HCT116 (cell line): ENCODE data around the gene ITPR2. TPM values are rescaled to one million over a fixed set of nuclear protein-coding genes. Genes with fewer than 3 reads are reported as not detected.

Experiments used
- ATAC-seq: fragments of 200-7000 bp; cut with Tn5 transposase; 2 replicates; pipeline ENCODE4 v1.9.1; 2020; ENCODE audit warnings: mild to moderate bottlenecking, moderate library complexity
- BruUV-seq: library from RNA; stranded (reverse); fragments of 400-500 nt; replicated peaks from 2 replicates; lab custom pipeline; 2021; lab: Mats Ljungman, UMichigan
- CTCF ChIA-PET: fragments of 300-600 bp; sonication (Branson Sonifier 250); formaldehyde crosslinking; loops from one replicate; lab custom pipeline; 2021; ENCODE audit warnings: antibody characterized with exemption; lab: Charles Lee
- POLR2A ChIA-PET: fragments of 300-600, 350-600 bp; sonication (Branson Sonifier 250); formaldehyde crosslinking; loops from one replicate; lab custom pipeline; 2021; ENCODE audit warnings: antibody characterized with exemption; lab: Charles Lee
- RAD21 ChIA-PET, 2 experiments: fragments of 300-600 bp; sonication (Branson Sonifier 250); formaldehyde crosslinking; loops; one replicate each; lab custom pipeline; 2023; ENCODE audit warnings: low total read pairs in 2 of 2; ENCODE audit not compliant: uncharacterized antibody in 2 of 2, unreplicated experiment in 2 of 2, low non-redundant PET in 1 of 2; lab: Charles Lee
- DNase-seq: peaks from one replicate; pipeline ENCODE4 v3.0.0-alpha.2; 2010; ENCODE audit warnings: low read depth, low spot score
- H2AFZ ChIP-seq: fragments of 200-600 bp; shearing (Covaris generic), sonication (generic); 2 replicates; pipeline ENCODE4 v1.6.1; 2017; ENCODE audit warnings: low read depth, mixed run types, mixed read lengths, antibody characterized with exemption, low read length; ENCODE audit not compliant: poor library complexity, severe bottlenecking
- H3K27ac ChIP-seq: 2 replicates; pipeline ENCODE4 v1.5.1; 2012; ENCODE audit warnings: low read depth, low read length
- H3K27me3 ChIP-seq: fragments of 200-600 bp; sonication (generic); 2 replicates; pipeline ENCODE4 v1.6.1; 2016; ENCODE audit warnings: mixed run types, low read length, mixed read lengths; ENCODE audit not compliant: insufficient read depth
- H3K36me3 ChIP-seq, 2 experiments: fragments of 200-500 bp in 1 of 2; fragments of 200-600 bp in 1 of 2; sonication (Bioruptor generic) in 1 of 2; sonication (generic) in 1 of 2; 2 replicates each; pipeline versions ENCODE4 v1.5.1 to v1.6.1; 2014 to 2016; ENCODE audit warnings: low read length in 2 of 2, inconsistent platforms in 1 of 2, mixed read lengths in 1 of 2, mixed run types in 1 of 2; ENCODE audit not compliant: insufficient read depth in 2 of 2, control insufficient read depth in 1 of 2
- H3K4me1 ChIP-seq, 2 experiments: fragments of 200-600 bp in 1 of 2; sonication (generic) in 1 of 2; 2 replicates each; pipeline versions ENCODE4 v1.5.1 to v1.6.1; 2012 to 2017; ENCODE audit warnings: low read length in 2 of 2, inconsistent platforms in 1 of 2, mild to moderate bottlenecking in 1 of 2, mixed read lengths in 1 of 2, mixed run types in 1 of 2, moderate library complexity in 1 of 2; ENCODE audit not compliant: insufficient read depth in 2 of 2, control insufficient read depth in 1 of 2
- H3K4me2 ChIP-seq: fragments of 200-600 bp; sonication (generic); 2 replicates; pipeline ENCODE4 v1.6.1; 2017; ENCODE audit warnings: mixed run types, low read length, mixed read lengths
- H3K4me3 ChIP-seq, 2 experiments: fragments of 200-600 bp in 1 of 2; sonication (generic) in 1 of 2; replicated peaks in 1 of 2; 2 replicates each; pipeline ENCODE4 v1.5.1; 2011 to 2016; ENCODE audit warnings: low read length in 2 of 2, control low read depth in 1 of 2, low read depth in 1 of 2, mild to moderate bottlenecking in 1 of 2, mixed read lengths in 1 of 2, mixed run types in 1 of 2
- H3K79me2 ChIP-seq: fragments of 200-600 bp; sonication (generic); 2 replicates; pipeline ENCODE4 v1.6.1; 2017; ENCODE audit warnings: mild to moderate bottlenecking, mixed run types, low read length, moderate library complexity, mixed read lengths; ENCODE audit not compliant: insufficient read depth
- H3K9ac ChIP-seq: fragments of 200-600 bp; sonication (generic); 2 replicates; pipeline ENCODE4 v1.6.1; 2016; ENCODE audit warnings: low read length, mixed read lengths
- H3K9me2 ChIP-seq: fragments of 200-600 bp; sonication (generic), shearing (Covaris generic); 2 replicates; pipeline ENCODE4 v1.6.1; 2017; ENCODE audit warnings: mixed run types, mild to moderate bottlenecking, moderate library complexity; ENCODE audit not compliant: insufficient read depth
- H3K9me3 ChIP-seq, 2 experiments: fragments of 200-500 bp in 1 of 2; fragments of 200-600 bp in 1 of 2; sonication (Bioruptor generic) in 1 of 2; sonication (generic) in 1 of 2; 2 replicates each; pipeline ENCODE4 v1.6.1; 2014 to 2017; ENCODE audit warnings: low read length in 2 of 2, mixed read lengths in 2 of 2, inconsistent platforms in 1 of 2, low read depth in 1 of 2, mild to moderate bottlenecking in 1 of 2, mixed run types in 1 of 2, moderate library complexity in 1 of 2; ENCODE audit not compliant: control insufficient read depth in 1 of 2, insufficient read depth in 1 of 2
- H4K20me1 ChIP-seq: fragments of 200-600 bp; sonication (generic), shearing (Covaris generic); 2 replicates; pipeline ENCODE4 v1.6.1; 2017; ENCODE audit warnings: mixed run types, mild to moderate bottlenecking, moderate library complexity; ENCODE audit not compliant: insufficient read depth
- ATF3 ChIP-seq: IDR thresholded peaks from 2 replicates; pipeline ENCODE4 v1.6.1; 2012
- CBX3 ChIP-seq: IDR thresholded peaks from 2 replicates; pipeline ENCODE4 v1.6.1; 2012; ENCODE audit warnings: low read depth
- CTCF ChIP-seq, 3 experiments: fragments of 200-600 bp in 1 of 3; sonication (generic) in 1 of 3; IDR thresholded peaks in 2 of 3; conservative IDR thresholded peaks in 1 of 3; 2 replicates each; pipeline ENCODE4 v1.5.1; 2012 to 2017; ENCODE audit warnings: low read depth in 2 of 3, low read length in 2 of 3, antibody characterized with exemption in 1 of 3, borderline replicate concordance in 1 of 3, control low read depth in 1 of 3, mild to moderate bottlenecking in 1 of 3, mixed read lengths in 1 of 3, mixed run types in 1 of 3, moderate library complexity in 1 of 3; ENCODE audit not compliant: insufficient read depth in 1 of 3
- EGR1 ChIP-seq: IDR thresholded peaks from 2 replicates; pipeline ENCODE4 v1.6.1; 2012; ENCODE audit warnings: low read depth
- ELF1 ChIP-seq: IDR thresholded peaks from 2 replicates; pipeline ENCODE4 v1.6.1; 2012; ENCODE audit warnings: low read depth, borderline replicate concordance
- EZH2 ChIP-seq: fragments of 200-600 bp; sonication (generic); IDR thresholded peaks from 2 replicates; pipeline ENCODE4 v1.6.1; 2017; ENCODE audit warnings: antibody characterized with exemption, mixed run types
- FOSL1 ChIP-seq: IDR thresholded peaks from 2 replicates; pipeline ENCODE4 v1.6.1; 2012; ENCODE audit warnings: low read depth
- JUND ChIP-seq: IDR thresholded peaks from 2 replicates; pipeline ENCODE4 v1.6.1; 2012
- MAX ChIP-seq: IDR thresholded peaks from 2 replicates; pipeline ENCODE4 v1.6.1; 2012
- POLR2A ChIP-seq: IDR thresholded peaks from 2 replicates; pipeline ENCODE4 v1.7.0; 2011; ENCODE audit warnings: borderline replicate concordance; ENCODE audit not compliant: insufficient read depth, insufficient read length; ENCODE audit errors: extremely low read depth
- POLR2AphosphoS5 ChIP-seq: IDR thresholded peaks from 2 replicates; pipeline ENCODE4 v1.6.1; 2011; ENCODE audit warnings: mild to moderate bottlenecking, low read depth, low read length, moderate library complexity
- RAD21 ChIP-seq: IDR thresholded peaks from 2 replicates; pipeline ENCODE4 v1.6.1; 2012; ENCODE audit warnings: low read depth, mild to moderate bottlenecking
- REST ChIP-seq: IDR thresholded peaks from 2 replicates; pipeline ENCODE4 v1.6.1; 2012; ENCODE audit warnings: low read depth
- SIN3A ChIP-seq: IDR thresholded peaks from 2 replicates; pipeline ENCODE4 v1.6.1; 2012; ENCODE audit warnings: low read depth
- SRF ChIP-seq: IDR thresholded peaks from 2 replicates; pipeline ENCODE4 v1.6.1; 2012; ENCODE audit warnings: low read depth
- TCF7L2 ChIP-seq: IDR thresholded peaks from 2 replicates; pipeline ENCODE4 v1.7.0; 2011; ENCODE audit warnings: borderline replicate concordance, inconsistent platforms; ENCODE audit not compliant: insufficient read depth, insufficient read length; ENCODE audit errors: extremely low read depth
- YY1 ChIP-seq: IDR thresholded peaks from 2 replicates; pipeline ENCODE4 v1.6.1; 2011; ENCODE audit warnings: low read length, low read depth, moderate library complexity, mild to moderate bottlenecking; ENCODE audit not compliant: insufficient replicate concordance; ENCODE audit errors: extremely low read depth
- ZBTB33 ChIP-seq: IDR thresholded peaks from 2 replicates; pipeline ENCODE4 v1.6.1; 2011; ENCODE audit warnings: mild to moderate bottlenecking, low read length, moderate library complexity; ENCODE audit not compliant: insufficient replicate concordance; ENCODE audit errors: extremely low read depth
- ZFX ChIP-seq: fragments of 450-650 bp; IDR thresholded peaks from 2 replicates; pipeline ENCODE4 v1.6.1; 2017
- ZNF274 ChIP-seq: fragments of 200-500 bp; sonication (Bioruptor generic); IDR thresholded peaks from 2 replicates; pipeline ENCODE4 v1.6.1; 2014; ENCODE audit warnings: mild to moderate bottlenecking, low read depth, low read length, inconsistent platforms
- intact Hi-C: fragments of 100-400 bp; cut with micrococcal nuclease; formaldehyde crosslinking; loops from 2 replicates; pipeline ENCODE4 v1.10.0; 2022
- total RNA-seq: library from RNA; stranded (reverse); gene quantifications from one replicate; pipeline ENCODE4 v1.2.1, GENCODE V29; 2021; ENCODE audit not compliant: unreplicated experiment

Gene ITPR2
- total RNA-seq, 1 experiment from 2014 or later: 6.5 TPM

GRCh38 chr12:26396402-26396801 is 436.6 kb downstream of the ITPR2 start:
- Histone ChIP-seq H3K79me2 (no peaks in the 10 kb centered on the region), H3K9me2 (no peaks in the 10 kb centered on the region), H3K27ac (no peak overlapping the region), H3K4me3 (no peak overlapping the region), H3K9me3 (no peaks in the 10 kb centered on the region), H2AFZ (no peak overlapping the region), H3K27me3 (no peaks in the 10 kb centered on the region), H3K9ac (no peak overlapping the region), H3K36me3 (no peaks in the 10 kb centered on the region), H3K4me1 (no peaks in the 10 kb centered on the region), H3K4me2 (no peak overlapping the region), H4K20me1 (no peaks in the 10 kb centered on the region)
- CTCF ChIA-PET: no interaction called here
- intact Hi-C loops: no loop called here
- ATAC-seq (no peak), DNase-seq (no peak)
- BruUV-seq: no TSS peak
- no peak for TF ChIP-seq EGR1
- TF ChIP-seq POLR2A: no peak
- no peak for TF ChIP-seq ZNF274
- no peak for TF ChIP-seq ATF3
- no peak for TF ChIP-seq POLR2AphosphoS5
- TF ChIP-seq ZFX: no peak
- no peak for TF ChIP-seq RAD21
- no peak for TF ChIP-seq SRF
- no peak for TF ChIP-seq ELF1
- TF ChIP-seq CTCF (IDR thresholded peaks at IDR 0.05 in 2 of 3, conservative IDR thresholded peaks at IDR 0.05 in 1 of 3; ENCODE audit: borderline replicate concordance in 1 of 3, insufficient read depth in 1 of 3, low read depth in 2 of 3, low read length in 2 of 3): no peak
- no peak for TF ChIP-seq EZH2
- no peak for TF ChIP-seq MAX
- no peak for TF ChIP-seq SIN3A
- no peak for TF ChIP-seq REST
- TF ChIP-seq CBX3: no peak
- TF ChIP-seq ZBTB33: no peak
- TF ChIP-seq FOSL1: no peak
- no peak for TF ChIP-seq YY1
- no peak for TF ChIP-seq JUND
- TF ChIP-seq TCF7L2: no peak
- POLR2A ChIA-PET: no interaction called here
- RAD21 ChIA-PET: interaction anchor here in 1 of 2 experiments (0.7 kb wide), 1 partner anchor 124 kb away, joined by 4 read pairs; no protein-coding TSS in a partner anchor
